Motor neuron (in vitro differentiated cells): Measurements from ENCODE around the gene ABHD17C. TPM values are rescaled to one million over a fixed set of nuclear protein-coding genes. Genes with fewer than 3 reads are reported as not detected.
A peak's percentile ranks its signal among the peaks of the same experiment; 100 is the strongest.

Experiments
- ATAC-seq, 8 experiments: fragments of 200-7000 bp; cut with Tn5 transposase; replicated peaks in 6 of 8; 2 replicates each; pipeline ENCODE4 v1.8.0; 2021; ENCODE audit warnings: mild to moderate bottlenecking in 8 of 8, moderate library complexity in 8 of 8
- H3K27ac ChIP-seq, 2 donors: fragments of 250-450 bp; sonication (Bioruptor Pico); 2 replicates each; pipeline ENCODE4 v1.9.0; 2021; ENCODE audit warnings: antibody characterized with exemption in 2 of 2, mild to moderate bottlenecking in 2 of 2, moderate library complexity in 1 of 2
- H3K4me1 ChIP-seq, 2 donors: fragments of 250-450 bp; sonication (Bioruptor Pico); replicated peaks in 1 of 2; 2 replicates each; pipeline ENCODE4 v1.6.1; 2021; ENCODE audit warnings: antibody characterized with exemption in 2 of 2, mild to moderate bottlenecking in 2 of 2, moderate library complexity in 1 of 2
- H3K4me3 ChIP-seq, 5 donors: fragments of 250-450 bp; sonication (Bioruptor Pico); 2 replicates each; pipeline ENCODE4 v1.9.0; 2021; ENCODE audit warnings: antibody characterized with exemption in 5 of 5, mild to moderate bottlenecking in 5 of 5, moderate library complexity in 4 of 5
- WGBS, 10 experiments: fragments of 450-650 bp; shearing (Covaris generic); methylation state at CpG; one replicate each; pipeline ENCODE4 v1.0.0; 2022; 5-methylcytosine and 5-hydroxymethylcytosine counted together
- in situ Hi-C, 9 experiments: fragments of 400-800 bp; cut with MboI; loops; one replicate each; pipeline ENCODE4 v1.15.0; 2021; ENCODE audit warnings: low sequenced_read_pairs in 9 of 9, low pct_unique_long_range_greater_than_20kb in 2 of 9; ENCODE audit not compliant: unreplicated experiment in 9 of 9
- total RNA-seq, 8 experiments: library from RNA; unstranded; fragments of 300-600 nt; gene quantifications; 2 replicates each; pipeline versions ENCODE4 v1.2.3 to v1.2.4, GENCODE V29; 2022

Gene ABHD17C
- total RNA-seq, 8 experiments from 2014 or later, result 6.8 to 19.7 (median 9.0) TPM

DNA sequence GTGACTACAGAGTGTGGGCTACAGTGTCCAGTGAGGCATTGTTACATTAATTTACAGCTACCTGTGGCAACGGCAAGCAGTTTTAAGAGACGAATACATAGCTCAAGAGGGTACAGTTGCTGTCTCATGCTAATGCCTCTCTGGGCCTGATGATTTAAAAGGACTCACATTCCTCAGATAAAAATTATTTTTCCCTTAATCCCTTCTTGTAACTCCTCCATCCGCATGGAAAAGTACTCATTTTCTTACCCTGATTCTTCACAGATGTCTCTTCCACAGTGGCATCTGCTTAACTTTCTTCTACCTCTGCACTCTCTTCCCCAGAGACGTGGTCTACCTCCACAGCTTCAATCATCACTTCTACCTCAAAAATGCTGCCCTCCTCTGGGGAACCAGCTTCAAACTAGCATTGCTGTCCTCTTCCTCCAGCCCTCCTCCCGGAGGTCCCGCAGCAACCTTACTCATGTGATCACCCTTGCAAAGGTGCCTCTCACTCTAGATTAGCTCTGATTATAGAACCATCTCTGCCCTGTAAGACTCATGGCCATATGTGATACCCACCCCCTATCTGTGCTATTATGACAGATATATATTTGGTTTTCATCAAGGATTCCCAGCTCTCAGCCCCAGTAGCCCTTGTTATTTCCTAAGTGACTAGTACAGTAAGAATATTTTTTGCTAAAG, 21.4 kb upstream of the ABHD17C start:
- 13 to 100% (median 88%) methylated on average over 1 to 6 of the region's 6 CpGs for WGBS, 10 experiments
- Histone ChIP-seq H3K27ac (no peak overlapping the region), H3K4me3 (no peak overlapping the region), H3K4me1 (no peaks in the 10 kb centered on the region)
- peak in 2 of 8 experiments; percentile 23 to 26 for ATAC-seq
- in situ Hi-C loops, result no loop called here

DNA sequence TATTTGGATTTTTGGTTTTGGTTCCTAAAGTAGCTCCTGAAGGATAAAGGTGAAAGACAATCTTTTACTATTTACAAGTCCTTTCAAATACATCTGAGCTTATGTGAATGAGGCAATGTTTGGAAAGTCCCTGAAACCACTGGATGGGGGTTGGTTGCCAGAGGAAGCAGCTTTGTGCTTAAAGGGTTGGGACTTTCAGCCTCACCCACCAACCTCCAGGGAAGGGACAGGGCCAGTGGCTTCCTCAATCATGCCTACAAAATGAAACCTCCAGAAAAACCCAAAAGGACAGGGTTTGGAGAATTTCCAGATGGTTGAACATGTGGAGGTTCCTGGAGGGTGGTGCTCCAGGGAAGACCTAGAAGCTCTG, 20.9 kb upstream of the ABHD17C start:
- no peak overlapping the region for H3K4me3 ChIP-seq
- H3K27ac ChIP-seq, result no peak overlapping the region
- ATAC-seq, result peak in 2 of 8 experiments; percentile 45 to 72
- in situ Hi-C loops, result no loop called here
- no peaks in the 10 kb centered on the region for H3K4me1 ChIP-seq

DNA sequence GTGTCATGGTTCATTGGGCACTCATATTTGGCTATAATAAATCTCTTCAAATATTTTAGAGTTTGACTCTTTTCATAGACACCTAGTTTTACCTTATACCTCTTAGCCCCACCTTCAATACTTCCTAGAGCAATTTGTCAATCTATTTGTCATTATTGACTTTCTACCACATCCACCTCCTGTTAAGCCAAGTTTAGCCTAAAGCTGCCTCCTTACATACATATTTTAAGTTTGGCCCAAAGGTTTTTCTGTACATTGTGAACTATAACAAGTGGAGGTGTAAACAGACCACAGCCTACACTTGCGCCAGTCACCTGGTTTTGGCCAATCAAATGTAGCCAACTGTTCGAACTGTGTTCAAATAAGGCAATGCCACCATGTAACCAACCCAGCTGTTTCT, 18.1 kb upstream of the ABHD17C start:
- Histone ChIP-seq H3K27ac (no peak overlapping the region), H3K4me1 (no peaks in the 10 kb centered on the region), H3K4me3 (no peak overlapping the region)
- no peak for ATAC-seq
- WGBS, 10 experiments, result 0 to 100% (median 92%) methylated on average over 1 to 2 of the region's 2 CpGs; no CpG with 5 or more reads in 1 of the 10 experiments
- in situ Hi-C loops, result no loop called here

DNA sequence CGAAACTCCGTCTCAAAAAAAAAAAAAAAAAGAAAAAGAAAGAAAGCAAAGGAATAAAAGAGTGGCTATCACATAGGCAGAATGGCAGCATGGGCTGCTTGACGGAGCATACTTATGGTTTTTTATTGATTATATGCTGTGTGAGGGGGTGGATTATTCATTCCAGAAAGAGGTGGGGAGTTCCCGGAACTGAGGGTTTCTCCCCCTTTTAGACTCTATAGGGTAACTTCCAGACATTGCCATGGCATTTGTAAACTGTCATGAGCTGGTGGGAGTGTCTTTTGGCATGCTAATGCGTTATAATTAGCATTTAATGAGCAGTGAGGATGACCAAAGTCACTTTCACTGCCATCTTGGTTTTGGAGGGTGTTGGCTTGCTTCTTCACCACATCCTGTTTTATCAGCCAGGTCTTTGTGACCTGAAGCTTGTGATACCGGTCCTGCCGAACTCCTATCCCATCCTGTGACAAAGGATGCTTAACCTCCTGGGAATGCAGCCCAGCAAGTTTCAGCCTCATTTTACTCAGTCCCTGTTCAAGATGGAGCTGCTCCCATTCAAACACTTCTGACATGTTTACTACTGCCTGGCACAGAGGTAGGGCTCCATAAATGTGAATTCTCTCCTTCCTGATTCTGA, 15.8 kb upstream of the ABHD17C start:
- 58 to 98% (median 82%) methylated on average over 4 to 6 of the region's 7 CpGs; no CpG with 5 or more reads in 2 of the 10 experiments for WGBS, 10 experiments
- ATAC-seq, result peak in 2 of 8 experiments; percentile 55 to 69
- in situ Hi-C loops, result no loop called here
- no peak overlapping the region for H3K27ac ChIP-seq
- H3K4me3 ChIP-seq, result no peak overlapping the region
- H3K4me1 ChIP-seq, result no peaks in the 10 kb centered on the region

DNA sequence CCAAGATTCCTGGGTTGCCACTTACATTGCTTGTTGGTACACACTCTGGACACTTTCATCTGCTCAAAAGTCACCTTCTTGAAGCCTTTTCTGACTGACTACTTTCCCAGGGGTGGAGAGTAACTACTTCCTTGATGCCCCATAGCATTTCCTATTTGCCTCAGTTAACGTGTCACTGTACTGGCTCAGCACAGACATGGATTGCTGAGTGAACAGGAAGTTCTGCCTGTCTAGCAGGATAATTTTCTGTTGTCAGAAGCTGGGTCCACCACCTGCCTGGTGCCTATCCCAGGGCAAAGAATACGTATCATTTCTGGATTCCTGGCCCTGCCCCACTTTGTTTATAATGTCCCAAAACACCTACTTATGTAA, 15.3 kb upstream of the ABHD17C start:
- no peak overlapping the region for H3K27ac ChIP-seq
- no peaks in the 10 kb centered on the region for H3K4me1 ChIP-seq
- no peak for ATAC-seq
- in situ Hi-C loops, result no loop called here
- WGBS, 10 experiments, result 10 to 100% (median 86%) methylated on average over 1 to 2 of the region's 2 CpGs; no CpG with 5 or more reads in 1 of the 10 experiments
- no peak overlapping the region for H3K4me3 ChIP-seq

DNA sequence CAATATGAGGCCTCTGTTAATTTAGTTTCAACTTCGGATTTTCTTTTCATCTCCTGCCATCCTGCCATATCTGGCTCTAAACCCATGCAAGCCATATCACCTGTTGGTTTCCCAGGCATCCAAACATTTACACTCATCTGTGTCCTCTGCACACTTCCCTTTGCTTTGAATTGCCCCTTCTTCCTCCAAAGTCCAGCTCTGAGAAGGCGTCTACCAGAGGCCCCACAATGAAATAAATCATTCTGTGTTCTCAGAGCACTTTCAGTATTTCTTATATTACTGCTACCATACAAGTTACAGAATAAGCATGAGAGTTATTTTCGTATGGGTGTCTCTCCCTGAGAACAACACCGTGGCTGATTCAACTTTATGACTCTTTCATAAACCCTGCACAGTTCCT, 12.9 kb upstream of the ABHD17C start:
- H3K4me1 ChIP-seq, result no peaks in the 10 kb centered on the region
- H3K27ac ChIP-seq, result no peak overlapping the region
- WGBS, 10 experiments, result 56 to 92% (median 69%) methylated on average over 2 to 4 of the region's 4 CpGs
- no peak for ATAC-seq
- H3K4me3 ChIP-seq, result no peak overlapping the region
- in situ Hi-C loops, result no loop called here

DNA sequence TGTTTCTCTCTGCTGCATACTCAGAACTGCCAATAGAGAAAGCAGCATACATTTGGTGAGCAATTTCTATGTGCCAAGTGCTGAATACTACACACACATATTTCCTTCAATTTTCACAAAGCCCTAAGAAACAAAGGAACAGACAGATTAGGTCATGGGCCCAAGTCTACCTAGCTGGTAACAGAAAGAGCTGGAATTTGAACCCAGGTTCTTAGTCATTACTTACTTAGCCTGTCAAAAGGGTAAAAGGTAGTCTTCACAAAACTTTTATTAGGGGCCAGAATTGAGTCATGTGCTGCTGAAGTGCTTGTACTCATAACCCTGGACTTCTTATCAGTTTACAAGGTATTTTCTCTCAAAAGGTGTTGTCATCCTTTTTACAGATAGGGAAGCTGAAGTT, 10.4 kb upstream of the ABHD17C start:
- ATAC-seq, result no peak
- in situ Hi-C loops, result no loop called here
- no peak overlapping the region for H3K4me3 ChIP-seq

DNA sequence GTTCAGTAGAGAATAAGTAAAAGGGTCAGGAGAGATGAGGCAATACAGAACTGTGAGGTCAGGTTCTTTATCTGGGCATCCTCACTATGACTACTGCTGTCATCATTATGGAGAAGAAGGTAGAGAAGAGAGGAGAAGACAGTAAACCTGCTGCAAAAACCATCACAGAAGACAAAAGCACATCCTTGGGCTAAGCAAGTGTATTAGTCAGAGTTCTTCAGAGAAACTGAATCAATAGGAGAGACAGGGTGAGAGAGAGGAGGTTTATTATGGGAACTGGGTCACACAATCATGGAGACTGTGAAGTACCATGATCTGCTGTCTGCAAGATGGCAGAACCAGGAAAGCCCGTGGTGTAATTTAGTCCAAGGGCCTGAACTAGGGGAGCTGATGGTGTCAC, 9.5 kb upstream of the ABHD17C start:
- in situ Hi-C loops, result no loop called here
- H3K4me1 ChIP-seq, result no peaks in the 10 kb centered on the region
- H3K27ac ChIP-seq, result no peak overlapping the region
- 100% methylated on average over 1 of the region's 1 CpG; no CpG with 5 or more reads in 9 of the 10 experiments for WGBS, 10 experiments
- ATAC-seq, result no peak
- no peak overlapping the region for H3K4me3 ChIP-seq

More for the DNA sequence above, 10.4 kb upstream of the ABHD17C start:
- no peaks in the 10 kb centered on the region for H3K4me1 ChIP-seq
- H3K27ac ChIP-seq, result no peak overlapping the region

DNA sequence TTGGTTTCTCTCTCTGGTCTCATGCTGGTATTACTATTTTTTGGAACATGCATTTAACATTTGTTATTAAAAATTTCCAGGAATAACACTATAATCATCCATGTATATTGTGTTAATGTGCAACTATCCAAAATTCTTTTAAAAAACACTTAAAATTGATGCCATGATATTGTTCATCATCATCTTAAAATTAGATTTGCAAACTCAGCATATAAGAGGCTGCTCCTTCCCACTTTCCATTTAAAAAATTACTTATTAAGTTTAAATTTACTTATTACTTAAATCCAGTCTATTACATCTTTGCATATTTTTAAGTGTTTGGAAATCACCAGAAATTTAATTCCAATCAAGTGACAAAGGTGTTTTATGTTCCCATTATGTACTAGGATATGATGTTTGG, 5.8 kb upstream of the ABHD17C start:
- Histone ChIP-seq H3K4me1 (peaks cover 0 to 3% of the 10 kb centered on the region in 2 donors), H3K4me3 (no peak overlapping the region), H3K27ac (no peak overlapping the region)
- ATAC-seq, result no peak
- in situ Hi-C loops, result no loop called here

DNA sequence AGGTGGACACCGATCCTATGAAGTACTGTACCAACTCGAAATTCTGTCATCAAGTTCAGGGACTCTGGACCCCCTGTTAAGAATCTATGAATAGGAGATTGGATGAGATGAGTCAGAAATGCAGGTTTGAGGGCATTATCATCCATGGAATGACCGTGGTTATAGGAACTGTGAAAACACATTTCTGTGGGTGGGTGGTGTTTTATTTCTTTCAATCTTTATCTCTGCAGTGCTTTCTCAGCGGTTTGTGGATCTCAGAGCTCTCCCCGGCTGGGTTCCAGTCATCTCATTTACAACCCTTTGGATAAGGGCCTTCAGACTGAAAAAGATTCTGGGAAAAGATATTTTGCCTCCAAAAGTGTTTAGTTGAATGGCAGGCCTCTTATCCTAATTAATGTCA, 5.4 kb upstream of the ABHD17C start:
- ATAC-seq, result peak in 1 of 8 experiments; percentile 17
- in situ Hi-C loops, result no loop called here
- WGBS, 10 experiments, result 21 to 71% (median 39%) methylated on average over 1 to 5 of the region's 5 CpGs; no CpG with 5 or more reads in 1 of the 10 experiments
- Histone ChIP-seq H3K4me3 (no peak overlapping the region), H3K4me1 (peaks cover 0 to 3% of the 10 kb centered on the region in 2 donors), H3K27ac (no peak overlapping the region)

DNA sequence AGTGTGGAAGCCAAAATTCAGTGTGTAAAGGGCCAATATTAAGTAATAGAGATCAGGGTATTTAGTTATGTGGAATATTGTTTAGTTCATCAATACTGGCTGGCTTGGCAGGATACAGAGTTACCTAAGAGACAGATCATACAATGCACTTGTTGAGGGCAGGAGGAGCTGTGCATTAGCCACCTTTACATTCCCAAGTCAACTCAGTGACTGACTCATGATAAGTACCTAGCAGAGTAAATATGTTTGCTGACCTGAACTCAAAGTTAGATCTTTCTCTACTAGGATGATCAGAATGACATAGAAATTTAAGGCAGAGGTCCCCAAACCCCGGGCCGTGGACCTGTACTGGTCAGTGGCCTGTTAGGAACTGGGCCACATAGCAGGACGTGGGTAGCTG, 3.5 kb upstream of the ABHD17C start:
- peaks cover 3 to 6% of the 10 kb centered on the region in 2 donors for H3K4me1 ChIP-seq
- H3K4me3 ChIP-seq, result no peak overlapping the region
- no peak for ATAC-seq
- in situ Hi-C loops, result no loop called here
- H3K27ac ChIP-seq, result no peak overlapping the region
- 68 to 100% (median 76%) methylated on average over 1 to 3 of the region's 3 CpGs; no CpG with 5 or more reads in 5 of the 10 experiments for WGBS, 10 experiments

DNA sequence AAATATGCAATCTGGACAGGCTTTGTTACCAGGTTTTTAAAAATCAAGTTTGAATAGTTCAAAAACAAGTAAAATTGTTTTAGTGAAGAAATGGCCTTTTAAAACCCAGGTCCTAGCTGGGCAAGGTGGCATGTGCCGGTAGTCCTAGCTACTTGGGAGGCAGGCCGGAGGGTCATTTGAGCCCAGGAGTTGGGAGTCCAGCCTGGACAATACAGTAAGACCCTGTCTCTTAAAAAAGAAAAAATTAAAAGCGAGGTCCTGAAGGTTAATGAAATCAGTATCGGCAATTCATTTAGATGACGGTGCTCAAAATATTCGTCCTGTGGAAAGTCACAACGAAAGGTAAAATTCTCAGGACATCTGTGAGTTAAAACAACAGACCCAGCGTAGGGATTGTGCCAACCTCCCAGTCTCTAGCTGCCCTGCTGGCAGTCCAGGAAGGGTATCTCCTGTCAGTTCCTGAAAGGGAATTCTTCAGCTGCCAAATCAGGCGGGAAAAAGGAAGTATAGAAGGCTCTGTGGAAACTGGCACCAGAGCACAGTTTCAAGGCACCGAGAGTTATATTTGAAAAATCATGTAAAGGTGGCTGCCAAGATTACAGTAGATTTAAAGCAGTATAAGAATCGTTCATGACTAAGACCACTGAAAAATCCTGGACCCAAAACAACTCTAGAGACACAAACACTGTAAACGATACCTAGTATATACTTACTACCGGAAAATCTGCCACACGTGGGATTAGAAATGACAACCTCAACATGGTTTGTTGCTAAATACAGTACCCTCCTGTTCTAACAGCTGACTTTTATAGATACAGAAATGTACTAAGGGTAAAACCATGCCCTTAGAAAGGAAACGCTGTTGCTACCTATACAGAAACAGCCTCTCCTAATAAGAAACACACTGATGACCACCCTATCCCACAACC, 1.2 kb upstream of the ABHD17C start:
- 7 to 95% (median 73%) methylated on average over 4 to 15 of the region's 15 CpGs; no CpG with 5 or more reads in 2 of the 10 experiments for WGBS, 10 experiments
- peak overlapping the region; percentile 69 to 95 (median 77) for H3K4me3 ChIP-seq
- H3K27ac ChIP-seq, result no peak overlapping the region
- in situ Hi-C loops, result no loop called here
- H3K4me1 ChIP-seq, result peaks cover 10 to 15% of the 10 kb centered on the region in 2 donors
- ATAC-seq, result no peak

DNA sequence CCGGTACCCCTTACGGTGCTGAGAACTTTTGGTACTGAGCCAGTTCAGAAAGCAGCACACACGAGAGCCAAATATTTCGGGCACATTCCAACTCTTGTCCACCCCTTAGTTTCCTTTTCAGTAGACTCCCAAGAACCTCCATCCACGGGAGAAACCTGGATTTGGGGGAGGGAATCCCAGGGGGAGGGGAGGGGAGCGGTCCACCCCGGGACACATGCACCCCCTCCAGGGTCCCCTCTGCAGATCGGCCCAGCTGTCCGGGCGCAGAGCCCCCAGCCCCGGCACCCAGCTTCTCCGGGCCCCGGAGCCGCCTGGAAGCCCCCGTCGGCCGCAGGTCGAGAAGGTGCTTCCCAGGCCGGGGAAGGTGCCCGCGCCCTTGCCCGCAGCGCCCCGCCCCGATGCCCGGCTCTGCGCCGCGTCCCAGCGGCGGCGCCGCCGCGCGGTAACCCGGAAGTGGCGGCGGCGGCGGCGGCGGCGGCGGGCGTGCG, 455 bp upstream of the ABHD17C start:
- in situ Hi-C loops, result no loop called here
- Histone ChIP-seq H3K4me3 (peak overlapping the region; percentile 69 to 95 (median 77)), H3K27ac (peak overlapping the region; percentile 58 to 83), H3K4me1 (peaks cover 10 to 15% of the 10 kb centered on the region in 2 donors)
- ATAC-seq, result peak in 7 of 8 experiments; percentile 1 to 51 (median 3)
- WGBS, 10 experiments, result 0 to 10% methylated on average over 2 of the region's 47 CpGs; no CpG with 5 or more reads in 8 of the 10 experiments
